GM18868 (cell line): ENCODE measurements around the gene TMF1.

Source experiments
- ATAC-seq: cut with Tn5 transposase; IDR thresholded peaks from one replicate; pipeline ENCODE4 v1.9.1; 2021; ENCODE audit warnings: mild to moderate bottlenecking, moderate library complexity; ENCODE audit not compliant: unreplicated experiment

TMF1 gene

GRCh38 chr3:68977486-68978167 lies 74.5 kb downstream of the TMF1 start:
- no peak for ATAC-seq

GRCh38 chr3:68974711-68975110 lies 77.4 kb downstream of the TMF1 start:
- no peak for ATAC-seq

- no peak for ATAC-seq
These were observed 78.5 kb downstream of the TMF1 start for GRCh38 chr3:68973639-68974038.

GRCh38 chr3:68972358-68972979 lies 79.7 kb downstream of the TMF1 start:
- peak; percentile 91 for ATAC-seq
